HG02759 (cell line): ENCODE data around the gene TCP11L1.
"Not testable (repeated sequence)": the region's sequence is repeated elsewhere in the genome, so short reads cannot be mapped to it uniquely, and the experiment has no call there.

Experiments
- ATAC-seq: cut with Tn5 transposase; IDR thresholded peaks from one replicate; pipeline ENCODE4 v1.9.1; 2021; ENCODE audit warnings: mild to moderate bottlenecking, moderate library complexity; ENCODE audit not compliant: unreplicated experiment

Gene TCP11L1

DNA sequence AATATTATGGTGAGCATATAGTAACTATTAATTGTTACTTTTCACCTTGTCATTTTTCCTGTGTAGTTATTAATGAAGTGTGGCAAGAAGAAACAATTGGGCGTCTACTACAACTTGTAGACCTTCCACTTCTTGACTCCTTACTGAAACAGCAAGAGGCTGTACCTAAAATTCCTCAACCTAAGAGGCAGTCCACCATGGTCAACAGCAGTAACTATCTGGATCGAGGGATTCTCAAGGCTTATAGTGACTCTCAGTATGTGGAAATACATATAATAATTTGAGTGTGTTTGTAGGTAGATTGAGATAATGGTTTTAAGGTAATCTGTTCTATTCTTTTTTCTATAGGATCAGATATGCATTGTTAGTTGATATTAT lies 10.8 kb upstream of the TCP11L1 start:
- ATAC-seq: no peak

DNA sequence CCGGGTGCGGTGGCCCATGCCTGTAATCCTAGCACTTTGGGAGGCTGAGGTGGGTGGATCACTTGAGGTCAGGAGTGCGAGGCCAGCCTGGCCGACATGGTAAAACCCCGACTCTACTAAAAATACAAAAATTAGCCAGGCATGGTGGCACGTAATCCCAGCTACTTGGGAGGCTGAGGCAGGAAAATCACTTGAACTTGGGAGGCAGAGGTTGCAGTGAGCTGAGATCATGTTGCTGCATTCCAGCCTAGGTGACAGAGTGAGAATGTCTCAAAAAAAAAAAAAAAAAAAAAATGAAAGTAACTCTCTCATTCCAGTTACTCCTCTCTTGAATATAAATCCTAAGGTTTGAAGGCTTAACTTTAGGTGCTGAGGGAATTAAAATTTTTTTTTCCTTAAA lies 10.2 kb upstream of the TCP11L1 start:
- ATAC-seq: not testable (repeated sequence)

DNA sequence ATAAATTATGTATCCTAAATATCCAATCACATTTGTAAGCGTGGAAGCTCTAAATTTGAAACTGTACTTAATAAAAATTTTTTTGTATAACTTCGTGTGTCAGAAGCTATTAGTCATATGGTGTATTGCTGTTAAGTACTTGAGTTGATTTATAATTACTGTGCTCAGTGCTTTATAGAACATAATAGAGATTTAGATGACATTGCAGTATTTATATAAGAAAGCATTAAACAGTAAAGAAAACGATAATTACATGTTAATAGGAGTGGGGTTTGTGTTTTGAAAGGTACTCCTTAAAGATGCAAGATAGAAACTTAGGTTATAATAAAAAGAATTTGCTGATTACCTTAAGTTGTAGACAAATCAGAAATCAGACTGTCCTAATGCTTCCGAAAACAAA lies 5.9 kb upstream of the TCP11L1 start:
- ATAC-seq: no peak

DNA sequence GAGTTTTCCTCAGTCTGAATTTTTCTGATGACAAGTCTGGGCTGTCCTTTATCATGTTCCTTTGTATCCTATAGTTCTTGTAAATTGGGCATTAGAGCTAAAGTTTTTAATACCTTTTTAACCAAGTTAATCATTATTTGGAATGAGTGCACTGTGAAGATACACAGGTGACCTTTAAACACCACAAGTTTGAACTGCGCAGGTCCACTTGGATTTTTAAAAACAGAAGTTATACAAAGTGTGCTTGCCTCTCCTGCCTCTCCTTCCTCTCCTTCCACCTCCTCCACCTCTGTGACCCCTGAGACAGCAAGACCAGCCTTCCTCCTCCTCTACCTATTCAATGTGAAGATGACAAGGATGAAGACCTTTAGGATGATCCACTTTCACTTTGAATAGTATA lies 4.4 kb upstream of the TCP11L1 start:
- no peak for ATAC-seq

DNA sequence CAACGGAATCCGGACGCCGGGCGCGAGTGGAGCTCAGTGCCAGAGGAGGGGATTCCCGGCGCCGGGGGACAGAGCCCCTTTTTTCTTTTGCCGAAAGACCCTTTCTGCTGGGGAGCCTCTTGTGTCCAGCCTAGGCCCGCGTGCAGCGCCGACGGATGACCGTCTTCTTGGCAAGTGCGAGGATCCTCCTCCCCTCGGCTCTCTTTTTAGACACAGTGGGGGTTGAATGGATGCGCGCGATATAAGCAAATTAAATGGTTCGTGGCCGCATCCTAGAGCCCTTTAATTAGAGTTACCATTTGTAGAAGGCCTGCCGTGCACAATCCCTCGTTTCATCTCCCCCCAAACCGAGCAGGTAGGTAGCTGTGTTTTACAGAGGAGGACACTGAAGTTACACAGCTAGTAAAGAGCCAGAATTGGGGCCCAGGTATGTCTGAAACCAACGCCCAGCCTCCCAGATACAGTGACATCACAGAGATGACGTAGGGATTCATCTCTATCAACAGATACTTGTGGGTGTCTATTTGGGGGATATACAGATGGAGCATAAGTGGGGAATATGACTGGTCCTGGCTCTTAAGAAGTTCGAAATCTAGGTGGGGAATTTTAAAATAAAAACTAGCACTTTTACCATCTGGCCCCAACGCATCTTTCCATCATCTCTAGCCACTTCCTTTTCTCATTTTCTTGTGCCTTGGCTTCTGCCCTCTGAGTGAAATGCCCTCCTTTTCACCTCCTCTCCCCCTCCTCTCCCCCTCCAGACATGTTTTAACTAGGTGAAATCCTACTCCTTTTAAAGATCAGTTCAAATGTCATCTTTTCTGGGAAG lies 875 bp downstream of the TCP11L1 start:
- peak; percentile 22 for ATAC-seq

DNA sequence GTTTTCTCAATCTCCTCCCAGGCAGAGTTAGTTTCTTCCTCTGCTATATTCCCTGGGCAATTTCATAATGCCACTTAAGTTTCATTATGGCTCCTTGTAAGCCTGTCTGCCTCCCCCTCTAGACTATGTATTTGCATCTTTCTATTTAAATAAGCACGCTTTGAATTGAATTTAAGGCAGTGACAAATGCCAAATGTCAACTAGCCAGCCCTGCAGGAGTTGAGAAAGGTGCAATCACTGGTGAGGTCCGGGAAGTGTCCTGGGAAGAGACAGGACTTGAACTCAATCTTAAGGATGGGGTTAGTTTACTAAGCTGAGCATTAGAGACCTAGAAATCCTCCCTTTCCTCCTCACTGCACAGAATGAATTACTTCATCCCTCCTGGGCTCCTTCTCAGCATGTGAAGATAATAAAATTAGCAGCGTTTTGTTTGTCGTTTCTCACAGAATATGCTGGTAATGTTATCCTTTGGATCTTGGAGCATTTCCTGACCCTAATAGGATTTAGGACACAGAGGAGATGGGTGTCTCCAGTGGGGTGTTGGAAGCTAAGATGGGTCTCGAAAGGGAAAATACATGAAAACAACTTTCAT lies 1.6 kb downstream of the TCP11L1 start:
- ATAC-seq: peak; percentile 17

DNA sequence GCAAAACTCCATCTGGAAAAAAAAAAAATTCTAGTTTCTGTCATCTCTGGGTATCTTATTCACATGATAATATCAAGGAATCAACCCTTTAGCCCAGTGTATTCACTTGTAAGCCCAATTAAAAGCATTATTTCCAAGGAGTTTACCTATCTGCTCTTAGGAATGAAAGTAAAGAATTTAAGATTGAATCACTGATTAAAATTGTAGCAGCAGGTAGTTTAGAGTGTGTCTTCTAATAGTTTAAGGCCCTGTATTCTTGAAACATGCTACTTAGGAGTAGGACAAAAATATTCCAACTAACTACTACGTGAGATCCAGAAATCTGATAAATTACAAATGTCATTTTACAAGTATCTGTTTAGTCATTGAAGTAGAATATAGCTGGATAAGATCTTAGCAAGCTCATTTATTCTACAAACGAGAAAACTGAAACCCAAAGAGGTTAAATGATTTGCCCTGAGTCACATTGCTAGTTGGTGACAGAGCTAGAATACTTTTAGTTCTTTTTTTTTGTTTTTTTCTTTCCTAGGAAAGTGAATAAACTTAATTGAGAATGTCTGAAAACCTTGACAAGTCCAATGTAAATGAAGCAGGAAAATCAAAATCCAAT lies 4.0 kb downstream of the TCP11L1 start:
- ATAC-seq: no peak

DNA sequence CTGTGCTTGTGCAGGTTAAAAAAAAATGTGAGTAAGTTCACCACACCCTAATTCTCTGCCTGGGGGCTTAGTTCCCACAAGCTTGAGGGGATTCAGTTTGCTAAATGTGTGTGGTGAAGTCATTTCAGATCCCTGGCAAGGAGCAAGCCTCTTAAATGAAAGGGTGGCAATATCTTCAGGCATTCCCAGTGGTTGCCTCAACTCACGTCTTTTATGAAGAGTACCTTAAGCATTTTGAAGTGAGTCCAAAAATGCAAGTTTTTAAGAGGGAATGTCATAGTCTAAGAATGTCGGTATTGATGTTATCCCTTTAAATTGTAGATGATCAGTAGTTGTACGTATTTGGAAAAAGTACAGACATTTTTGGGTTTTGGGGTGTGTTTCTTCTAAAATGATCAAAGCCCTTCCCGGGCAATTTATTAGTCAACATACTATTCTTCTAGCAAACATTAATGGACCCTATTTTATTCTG lies 4.9 kb downstream of the TCP11L1 start:
- ATAC-seq: no peak

DNA sequence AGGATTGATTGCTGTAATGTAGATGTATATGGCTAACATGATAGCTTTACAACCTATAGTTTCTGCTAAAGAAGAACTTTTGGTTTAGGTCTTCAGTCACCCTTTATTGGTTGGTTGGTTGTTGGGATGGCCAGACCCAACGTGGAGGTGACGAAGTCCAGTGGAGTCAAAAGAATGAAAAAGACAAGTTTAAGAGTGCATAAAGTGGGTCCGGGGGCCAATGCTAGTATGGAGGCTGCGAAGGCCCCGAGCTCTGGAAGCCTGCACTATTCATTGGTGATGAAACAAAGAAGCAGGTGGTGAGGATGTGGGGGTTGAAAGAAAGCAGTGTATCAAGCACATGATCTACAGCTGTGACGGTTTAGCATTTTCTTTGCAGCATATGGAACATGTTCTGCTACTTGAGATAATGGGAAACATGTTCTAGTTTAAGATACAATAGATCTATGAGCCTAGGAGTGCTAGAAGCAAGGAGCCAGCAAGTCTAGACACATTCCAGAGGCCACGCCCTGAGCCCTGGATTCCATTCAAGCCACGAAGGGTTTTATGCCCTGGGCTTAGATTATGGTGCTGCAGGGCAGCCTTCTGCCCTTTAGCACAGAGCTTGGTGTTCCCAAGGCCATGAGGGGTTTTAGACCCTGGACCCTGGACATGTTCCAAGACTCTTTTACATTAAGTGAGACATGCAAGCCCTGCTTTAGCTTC lies 6.3 kb downstream of the TCP11L1 start:
- no peak for ATAC-seq

DNA sequence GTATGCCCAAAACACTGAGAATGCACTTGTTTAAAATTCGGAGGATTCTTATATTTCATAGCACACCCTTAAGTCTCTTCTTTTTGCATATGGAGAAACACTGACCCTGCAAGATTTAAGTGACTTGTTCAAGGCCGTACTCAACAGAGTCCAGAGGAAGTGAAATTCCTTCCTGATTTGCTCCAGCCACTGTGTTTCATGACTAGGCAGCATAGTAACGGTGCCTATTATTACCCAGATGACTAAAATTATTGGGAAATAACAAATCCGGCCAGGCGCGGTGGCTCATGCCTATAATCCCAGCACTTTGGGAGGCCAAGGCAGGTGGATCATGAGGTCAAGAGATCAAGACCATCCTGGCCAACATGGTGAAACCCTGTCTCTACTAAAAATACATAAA lies 9.3 kb downstream of the TCP11L1 start:
- ATAC-seq: not testable (repeated sequence)

DNA sequence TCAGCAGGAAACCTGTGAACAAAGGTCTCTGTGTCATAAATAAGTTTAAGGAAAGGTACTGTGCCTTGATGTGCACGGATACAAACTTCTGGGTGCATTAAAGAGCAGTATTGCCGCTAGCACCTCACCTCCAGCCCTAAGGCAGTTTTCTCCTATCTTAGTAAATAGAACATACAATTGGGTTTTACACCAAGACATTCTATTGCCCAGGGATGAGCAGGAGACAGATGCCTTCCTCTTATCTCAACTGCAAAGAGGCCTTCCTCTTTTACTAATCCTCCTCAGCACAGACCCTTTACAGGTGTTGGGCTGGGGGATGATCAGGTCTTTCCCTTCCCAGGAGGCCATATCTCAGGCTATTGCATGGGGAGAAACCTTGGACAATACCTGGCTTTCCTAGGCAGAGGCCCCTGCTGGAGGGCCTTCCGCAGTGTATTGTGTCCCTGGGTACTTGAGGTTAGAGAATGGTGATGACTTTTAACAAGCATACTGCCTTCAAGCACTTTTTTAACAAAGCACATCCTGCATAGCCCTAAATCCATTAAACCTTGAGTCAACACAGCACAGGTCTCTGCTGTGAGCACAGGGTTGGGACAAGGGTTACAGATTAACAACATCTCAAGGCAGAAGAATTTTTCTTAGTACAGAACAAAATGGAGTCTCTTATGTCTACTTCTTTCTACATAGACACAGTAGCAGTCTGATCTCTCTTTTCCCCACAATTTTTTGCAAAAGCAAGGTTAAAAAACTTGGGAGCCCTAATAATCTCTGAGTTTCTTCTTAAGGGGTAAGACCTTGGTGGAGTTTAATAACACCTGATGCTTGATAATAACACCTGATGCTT lies 10.4 kb downstream of the TCP11L1 start:
- ATAC-seq: not testable (repeated sequence)

DNA sequence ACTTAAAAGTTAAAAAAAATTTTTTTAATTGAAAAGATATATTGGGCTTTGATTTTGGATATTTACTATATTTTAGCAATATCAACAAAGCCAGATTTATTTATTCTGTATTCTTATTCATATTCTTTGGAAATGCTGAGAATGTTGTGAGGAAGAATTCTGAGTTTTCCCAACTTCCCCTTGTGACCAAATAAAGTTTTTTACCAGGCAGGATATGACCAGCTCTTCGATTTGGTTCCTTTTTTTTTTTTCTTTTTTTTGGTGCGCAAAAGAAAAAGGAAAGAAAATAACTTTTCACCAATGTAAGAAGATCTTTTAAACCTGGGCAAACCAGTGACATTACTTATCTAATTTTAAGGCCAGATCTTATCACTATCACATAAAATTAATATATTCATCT lies 12.9 kb downstream of the TCP11L1 start:
- ATAC-seq: no peak

DNA sequence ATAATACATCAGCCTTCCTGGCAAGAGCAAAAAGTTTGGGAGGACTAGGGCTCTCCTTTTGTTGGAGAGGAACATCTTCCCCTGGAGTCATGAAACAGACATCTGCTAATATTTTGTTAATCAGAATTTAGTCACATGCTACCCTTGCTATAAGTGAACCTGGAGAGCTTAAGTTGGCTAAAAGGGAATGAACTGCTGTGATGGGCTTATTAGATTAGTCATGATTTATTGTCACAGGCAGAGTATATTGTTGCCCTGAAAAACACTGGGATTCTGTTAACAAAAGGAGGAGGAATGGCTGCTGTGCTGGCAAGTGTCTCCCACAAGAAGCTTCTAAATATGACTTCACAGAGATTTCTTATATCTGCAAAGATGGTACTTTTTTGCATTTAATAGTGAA lies 16.0 kb downstream of the TCP11L1 start:
- ATAC-seq: no peak

DNA sequence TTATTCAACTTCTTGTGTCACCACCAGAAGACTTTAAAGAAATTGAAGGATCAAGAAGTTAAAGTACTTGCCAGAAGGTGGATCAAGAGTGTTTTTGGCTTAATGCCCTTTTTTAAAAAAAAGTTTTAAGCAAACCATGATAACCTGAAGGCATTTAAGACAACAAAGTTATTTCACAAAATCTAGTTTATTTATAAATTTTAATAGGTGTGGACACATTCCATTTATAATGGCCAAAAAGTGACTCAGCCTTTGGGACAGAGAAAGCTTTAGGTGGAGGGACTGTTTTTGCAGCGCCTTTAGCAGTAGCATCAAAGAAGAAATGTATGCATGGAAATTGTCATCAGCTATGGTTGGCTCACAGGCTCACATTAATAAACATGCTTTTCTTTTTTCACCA lies 17.9 kb downstream of the TCP11L1 start:
- ATAC-seq: no peak

DNA sequence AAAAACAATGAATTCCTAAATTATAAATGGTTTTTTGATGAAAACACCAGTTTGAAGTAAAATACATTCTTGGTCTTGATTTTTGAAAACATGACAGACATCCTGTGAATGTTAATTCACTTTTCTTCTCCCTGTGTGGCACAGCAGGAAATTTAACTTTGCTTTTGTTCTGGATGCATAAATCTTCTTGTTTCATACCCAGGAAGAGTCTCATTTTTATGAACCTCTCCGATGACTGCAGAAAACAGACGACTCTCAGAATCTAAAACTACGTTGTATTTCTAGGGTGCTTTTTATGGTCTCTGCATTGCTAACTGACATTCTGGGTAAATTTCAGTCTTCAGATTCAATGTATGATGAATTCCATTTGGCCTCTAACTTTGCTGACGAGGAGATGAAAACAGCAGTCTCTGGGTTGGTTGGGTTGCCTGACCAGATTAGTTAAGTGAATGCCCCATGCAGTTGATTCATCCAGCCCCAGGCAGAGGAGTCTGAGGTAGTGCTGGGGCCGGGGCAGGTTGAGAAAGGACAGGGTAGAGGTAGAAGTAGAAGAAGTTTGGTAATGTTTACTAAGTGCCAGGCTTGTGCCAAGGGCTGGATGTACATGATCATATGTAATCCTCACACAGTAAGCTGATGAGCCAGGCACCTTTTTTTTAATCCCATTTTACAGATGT lies 20.1 kb downstream of the TCP11L1 start:
- ATAC-seq: no peak

DNA sequence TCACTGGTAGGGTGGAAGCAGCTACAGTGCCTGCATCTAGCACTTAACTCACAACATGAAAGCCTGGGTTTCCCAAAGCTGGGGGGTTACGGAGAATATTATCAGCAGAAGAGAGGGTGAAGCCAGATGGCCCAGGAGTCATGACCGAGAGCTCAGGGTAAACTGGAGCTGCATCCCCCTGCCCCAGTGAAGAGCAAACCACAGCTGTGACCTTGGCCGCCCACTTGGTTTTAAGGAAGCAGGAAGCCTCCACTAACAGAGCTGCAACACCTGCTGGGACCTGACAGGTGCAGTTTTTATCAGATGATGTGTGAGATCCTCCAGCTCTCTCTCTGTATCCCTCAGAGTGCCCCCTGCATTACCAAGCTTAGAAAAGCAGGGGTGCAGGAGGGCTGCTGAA lies 20.9 kb downstream of the TCP11L1 start:
- ATAC-seq: no peak

DNA sequence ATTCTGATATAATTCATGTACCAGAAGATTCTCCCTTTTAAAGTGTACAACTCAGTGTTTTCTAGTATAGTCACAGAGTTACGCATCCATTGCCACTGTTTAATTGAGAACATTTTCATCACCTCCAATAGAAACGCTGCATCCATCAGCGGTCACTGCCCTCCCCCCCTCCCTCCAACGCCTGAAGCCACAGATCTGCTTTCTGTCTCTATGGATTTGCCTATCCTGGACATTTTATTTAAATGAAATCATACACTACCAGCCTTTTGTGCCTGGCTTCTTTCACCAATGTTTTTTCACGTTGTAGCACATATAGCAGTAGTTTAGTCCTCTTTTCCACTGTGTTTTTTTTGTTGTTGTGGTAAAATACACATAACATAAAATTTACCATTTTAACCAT lies 22.8 kb downstream of the TCP11L1 start:
- no peak for ATAC-seq

DNA sequence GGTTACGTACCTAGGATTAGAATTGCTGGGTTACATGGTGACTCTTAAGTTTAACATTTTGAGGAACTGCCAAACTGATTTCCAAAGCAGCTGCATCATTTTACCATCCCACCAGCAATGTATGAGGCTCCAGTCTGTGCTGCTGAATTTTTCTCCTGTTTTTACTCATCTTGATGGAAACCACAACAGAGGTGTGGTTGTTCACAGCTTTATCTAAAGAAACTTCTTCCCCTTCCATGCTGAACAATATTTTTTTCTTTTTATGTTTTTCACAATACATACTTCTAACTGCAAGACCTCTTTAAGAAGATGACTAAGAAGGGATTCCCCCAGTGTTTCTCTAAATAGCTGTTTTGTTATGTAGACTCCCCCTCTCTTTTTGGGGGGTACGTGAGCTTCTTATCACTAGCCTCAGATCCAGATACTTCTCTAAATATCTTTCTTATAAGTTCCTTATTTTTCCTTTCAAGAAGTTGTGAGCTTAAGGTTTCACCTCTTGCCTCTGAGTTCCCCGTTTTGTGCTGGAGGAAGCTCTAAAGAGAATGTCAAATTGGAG lies 24.0 kb downstream of the TCP11L1 start:
- peak; percentile 59 for ATAC-seq

DNA sequence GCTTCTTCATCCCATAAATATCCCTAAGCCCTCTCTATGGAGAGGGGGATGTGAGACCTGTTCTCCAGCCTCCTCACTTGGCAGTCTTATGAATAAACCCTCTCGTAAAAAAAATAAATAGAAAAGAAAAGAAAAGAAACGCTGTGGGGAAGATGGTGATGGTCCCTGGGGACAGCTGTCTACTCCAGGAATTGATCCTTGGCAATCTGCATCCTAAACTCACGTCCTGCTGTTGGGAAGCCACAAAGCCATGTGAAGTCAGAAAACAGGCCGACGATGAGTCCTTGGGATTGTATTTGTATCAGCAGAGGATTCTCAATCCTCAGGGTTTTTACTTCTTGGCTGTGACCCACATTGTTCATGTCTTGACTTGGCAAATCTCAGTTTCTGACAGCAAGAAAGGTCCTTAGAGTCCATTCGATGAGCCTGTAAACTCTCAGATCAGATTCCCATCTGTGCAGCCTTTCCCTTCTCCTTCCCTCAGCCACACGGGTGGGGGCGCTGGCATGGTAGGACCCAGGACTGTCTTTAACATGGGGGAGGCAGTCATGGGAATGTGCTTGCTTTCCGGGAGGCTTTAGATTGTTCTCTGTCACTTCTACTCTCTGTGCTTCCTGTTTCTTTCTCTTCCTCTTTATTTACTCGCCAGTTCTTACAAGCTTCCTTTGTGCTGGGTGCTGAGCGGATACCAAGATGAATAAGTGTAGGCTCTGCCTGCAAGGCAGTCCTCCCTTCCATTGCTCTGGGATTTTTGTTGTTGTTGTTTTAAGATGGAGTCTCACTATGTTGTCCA lies 24.9 kb downstream of the TCP11L1 start:
- ATAC-seq: no peak
